ENCODE data around the gene ANXA7. TPM values are rescaled to one million over a fixed set of nuclear protein-coding genes. Genes with fewer than 3 reads are reported as not detected.

Gene ANXA7
- total RNA-seq, 1 donor = 158 TPM

Small RNA genes lying within 50 kb of the gene (small RNA-seq; reads per million reads assigned to genes)
- gene RF00019 = not detected

Other genes with a start within 250 kb of the ANXA7 start
- 24.0 and 33.3 TPM in 2 replicates for gene ECD, start 246.1 kb downstream of the ANXA7 start, total RNA-seq (ENCODE audit: low replicate concordance)
- 30.8 and 47.5 TPM in 2 replicates for gene FAM149B1, start 245.9 kb downstream of the ANXA7 start, total RNA-seq (ENCODE audit: low replicate concordance)
- 18.7 and 41.0 TPM in 2 replicates for gene DNAJC9, start 166.8 kb downstream of the ANXA7 start, total RNA-seq (ENCODE audit: low replicate concordance)
- 45.4 and 83.2 TPM in 2 replicates for gene MRPS16, start 161.4 kb downstream of the ANXA7 start, total RNA-seq (ENCODE audit: low replicate concordance)
- gene CFAP70, start 55.2 kb downstream of the ANXA7 start, total RNA-seq (ENCODE audit: low replicate concordance) = 1.4 and 6.1 TPM in 2 replicates
- gene MSS51, start 19.5 kb upstream of the ANXA7 start, total RNA-seq (ENCODE audit: low replicate concordance) = 2.5 and 3.8 TPM in 2 replicates
- 45.5 and 49.2 TPM in 2 replicates for gene PPP3CB, start 82.0 kb upstream of the ANXA7 start, total RNA-seq (ENCODE audit: low replicate concordance)
- gene USP54, start 177.3 kb upstream of the ANXA7 start, total RNA-seq (ENCODE audit: low replicate concordance) = 10.4 and 14.8 TPM in 2 replicates
- not detected in 2 replicates for gene MYOZ1, start 227.4 kb upstream of the ANXA7 start, total RNA-seq (ENCODE audit: low replicate concordance)
- not detected in 2 replicates for gene SYNPO2L, start 242.0 kb upstream of the ANXA7 start, total RNA-seq (ENCODE audit: low replicate concordance)